ENCODE data around the gene TMEM26. TPM values are rescaled to one million over a fixed set of nuclear protein-coding genes. Genes with fewer than 3 reads are reported as not detected.

The TMEM26 gene
- total and polyA plus RNA-seq, 2 of the 8 experiments (the other 6 are each of a cell fraction or from before 2014, with no cell fraction given) = 1.6 to 2.8 TPM

DNA sequence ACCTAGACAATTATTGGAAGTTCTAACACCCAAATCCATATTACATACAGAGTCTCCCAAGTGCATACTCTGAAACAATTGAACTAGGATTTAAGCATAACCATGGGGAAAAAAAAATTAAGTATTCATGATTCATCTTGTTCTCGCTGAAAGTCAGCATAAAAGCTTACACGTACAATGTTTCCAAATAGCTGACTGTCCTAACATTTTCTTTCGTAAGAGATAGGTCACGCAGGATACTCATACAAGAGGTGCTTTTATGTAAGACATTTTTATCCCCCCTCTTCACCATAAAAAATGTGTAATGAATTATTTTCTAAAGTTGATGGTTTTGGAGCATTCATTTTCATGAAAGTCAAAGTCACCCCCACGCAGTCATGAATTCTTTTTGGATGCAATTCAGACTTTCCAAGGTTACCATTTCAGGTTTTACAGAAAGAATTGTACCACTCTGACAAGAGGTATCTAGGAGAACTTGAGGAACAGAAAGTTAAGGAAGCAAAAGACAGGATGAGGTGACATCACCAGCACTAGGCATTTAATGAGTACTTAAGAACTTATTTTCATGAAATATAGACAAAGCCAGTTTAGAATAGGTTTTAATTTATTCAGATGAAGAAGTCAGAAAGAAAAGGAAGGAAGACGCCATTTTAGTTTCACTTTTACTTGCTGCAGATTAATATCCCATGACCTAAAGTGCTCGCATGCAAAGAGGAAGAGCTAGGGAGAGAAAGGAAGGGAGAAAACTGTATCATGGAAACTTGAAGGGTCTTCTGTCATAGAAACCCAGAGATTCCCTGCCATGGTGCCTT is 55.8 kb downstream of the TMEM26 start (continued):
- TF ChIP-seq EP300 (IDR thresholded peaks at IDR 0.05; ENCODE audit: borderline replicate concordance in 1 of 2, low read depth in 2 of 2, low read length in 2 of 2) (no peak), GTF2F1 (IDR thresholded peaks at IDR 0.05; ENCODE audit: borderline replicate concordance, low read depth, low read length) (no peak), CREB1 (IDR thresholded peaks at IDR 0.05) (no peak), PHF8 (conservative IDR thresholded peaks at IDR 0.05; ENCODE audit: low read depth, low read length) (no peak), RFX5 (IDR thresholded peaks at IDR 0.05; ENCODE audit: borderline replicate concordance, low read depth, low read length) (no peak), CTBP2 (IDR thresholded peaks at IDR 0.05; ENCODE audit: borderline replicate concordance, insufficient read depth, insufficient read length, low read length) (no peak)
